ENCODE measurements around the gene PEX12. TPM values are rescaled to one million over a fixed set of nuclear protein-coding genes. Genes with fewer than 3 reads are reported as not detected.

PEX12 gene
- total RNA-seq, result 4.1 and 4.8 TPM in 2 replicates

GRCh38 chr17:35578197-35578928 lies at the start of gene PEX12:
Gene PEX12 (minus strand): TSS chr17:35578571. CDS start chr17:35578021, 550 bp downstream.

GRCh38 chr17:35587074-35587961 lies 8.9 kb upstream of the PEX12 start, which contains the start of gene AP2B1:
Gene AP2B1 (plus strand): TSS chr17:35587322. CDS start chr17:35594031, 6,709 bp downstream.

GRCh38 chr17:35560703-35561102 lies 17.7 kb downstream of the PEX12 start, which contains the start of gene SLFN14:
Gene SLFN14 (minus strand): TSS chr17:35560819. CDS start chr17:35558062, 2,757 bp downstream.

GRCh38 chr17:35537601-35538141 lies 40.7 kb downstream of the PEX12 start, which contains the start of gene SLFN12L:
Gene SLFN12L (minus strand): TSS chr17:35537678. CDS start chr17:35522364, 15,314 bp downstream.

Other genes starting within 250 kb of the PEX12 start
- gene SLFN11, start 204.9 kb downstream of the PEX12 start, total RNA-seq, result 36.7 and 54.3 TPM in 2 replicates
- 15.9 and 19.6 TPM in 2 replicates for gene SLFN12, start 146.1 kb downstream of the PEX12 start, total RNA-seq
- 1.1 and 1.7 TPM in 2 replicates for gene SLFN13, start 129.8 kb downstream of the PEX12 start, total RNA-seq
- gene SLFN12L, start 40.9 kb downstream of the PEX12 start, total RNA-seq, result under 0.01 TPM in 1 of 2 replicates, not detected in the other
- not detected in 2 replicates for gene SLFN14, start 17.8 kb downstream of the PEX12 start, total RNA-seq
- 42.7 and 51.1 TPM in 2 replicates for gene AP2B1, start 8.8 kb upstream of the PEX12 start, total RNA-seq
- gene RASL10B, start 153.1 kb upstream of the PEX12 start, total RNA-seq, result 1.7 and 7.3 TPM in 2 replicates
- under 0.01 and 0.09 TPM in 2 replicates for gene GAS2L2, start 174.7 kb upstream of the PEX12 start, total RNA-seq
- not detected in 2 replicates for gene C17orf50, start 182.3 kb upstream of the PEX12 start, total RNA-seq
- 1.0 and 2.6 TPM in 2 replicates for gene MMP28, start 217.1 kb upstream of the PEX12 start, total RNA-seq
- 49.5 and 55.0 TPM in 2 replicates for gene TAF15, start 230.9 kb upstream of the PEX12 start, total RNA-seq